Fibroblast of the aortic adventitia (primary cell): Measurements from ENCODE around the gene CFAP77. TPM values are rescaled to one million over a fixed set of nuclear protein-coding genes. Genes with fewer than 3 reads are reported as not detected.

Source experiments
- DNase-seq: peaks from one replicate; pipeline ENCODE4 v3.0.0-alpha.2; 2010; ENCODE audit warnings: low read depth
- H3K4me3 ChIP-seq: 2 replicates; pipeline ENCODE4 v1.5.1; 2011; ENCODE audit warnings: low read depth, mild to moderate bottlenecking, control low read depth, low read length, moderate library complexity
- CTCF ChIP-seq: IDR thresholded peaks from 2 replicates; pipeline ENCODE4 v1.5.1; 2011; ENCODE audit warnings: mild to moderate bottlenecking, low read length, control low read depth, inconsistent platforms; ENCODE audit not compliant: insufficient read depth
- total RNA-seq: library from RNA; depleted of rRNA; stranded (reverse); fragments of >200 nt; gene quantifications from 2 replicates; pipeline ENCODE4 v1.2.3, GENCODE V29; 2012; ENCODE audit warnings: low replicate concordance

Gene CFAP77
- total RNA-seq, 1 donor, result not detected

GRCh38 chr9:132571806-132572600, 162.0 kb downstream of the CFAP77 start:
- no peak overlapping the region for H3K4me3 ChIP-seq
- DNase-seq, result no peak
- TF ChIP-seq CTCF, result no peak

- no peak for DNase-seq
- H3K4me3 ChIP-seq, result no peak overlapping the region
- TF ChIP-seq CTCF, result no peak
Measured at GRCh38 chr9:132572921-132573320, 162.9 kb downstream of the CFAP77 start.

GRCh38 chr9:132575005-132575609, 165.1 kb downstream of the CFAP77 start:
- H3K4me3 ChIP-seq, result no peak overlapping the region
- DNase-seq, result peak; percentile 57
- peak; percentile 73 for TF ChIP-seq CTCF

GRCh38 chr9:132575811-132576210, 165.8 kb downstream of the CFAP77 start:
- no peak for TF ChIP-seq CTCF

GRCh38 chr9:132577119-132577518, 167.1 kb downstream of the CFAP77 start:
- DNase-seq, result no peak
- TF ChIP-seq CTCF, result no peak
- no peak overlapping the region for H3K4me3 ChIP-seq

More at GRCh38 chr9:132575811-132576210, 165.8 kb downstream of the CFAP77 start:
- no peak for DNase-seq
- H3K4me3 ChIP-seq, result no peak overlapping the region

- no peak overlapping the region for H3K4me3 ChIP-seq
- DNase-seq, result no peak
- TF ChIP-seq CTCF, result no peak
Measured at GRCh38 chr9:132578367-132578932, 168.4 kb downstream of the CFAP77 start.
